Stimulated activated memory B cell treated with anti-CD40 and anti-IgM and Interleukin-4, amounts not matched to agents 10 μg/mL and 1 μg/mL and 100 μg/mL, for 72 hours (primary cell): ENCODE measurements around the gene RPH3AL.
"Not testable (repeated sequence)": the region's sequence is repeated elsewhere in the genome, so short reads cannot be mapped to it uniquely, and the experiment has no call there.

ENCODE experiments used
- ATAC-seq: fragments of 150-1000 bp; cut with Tn5 transposase; 2 replicates; pipeline ENCODE4 v1.10.0; 2021
- H3K27ac Mint-ChIP-seq: one replicate; pipeline ENCODE4 v1.8.0; 2022; ENCODE audit warnings: mild to moderate bottlenecking, mixed read lengths
- H3K27me3 Mint-ChIP-seq: one replicate; pipeline ENCODE4 v1.8.0; 2022; ENCODE audit warnings: mixed read lengths
- H3K36me3 Mint-ChIP-seq: one replicate; pipeline ENCODE4 v1.8.0; 2022; ENCODE audit warnings: mixed read lengths
- H3K4me1 Mint-ChIP-seq: one replicate; pipeline ENCODE4 v1.8.0; 2022; ENCODE audit warnings: mixed read lengths
- H3K4me3 Mint-ChIP-seq: one replicate; pipeline ENCODE4 v1.8.0; 2022; ENCODE audit warnings: mild to moderate bottlenecking, moderate library complexity, mixed read lengths
- H3K9me3 Mint-ChIP-seq: one replicate; pipeline ENCODE4 v1.8.0; 2022; ENCODE audit warnings: mixed read lengths

The RPH3AL gene

GRCh38 chr17:179781-180380 lies 172.7 kb downstream of the RPH3AL start:
- Mint-ChIP-seq H3K27ac (no peak overlapping the region), H3K9me3 (no peaks in the 10 kb centered on the region), H3K4me1 (no peaks in the 10 kb centered on the region), H3K4me3 (no peak overlapping the region), H3K36me3 (no peaks in the 10 kb centered on the region), H3K27me3 (peaks cover 50% of the 10 kb centered on the region)
- no peak for ATAC-seq

- Mint-ChIP-seq H3K4me3 (no peak overlapping the region), H3K9me3 (no peaks in the 10 kb centered on the region), H3K4me1 (no peaks in the 10 kb centered on the region), H3K27ac (no peak overlapping the region), H3K36me3 (no peaks in the 10 kb centered on the region), H3K27me3 (peaks cover 49% of the 10 kb centered on the region)
- no peak for ATAC-seq
Observed at GRCh38 chr17:179066-179432, 173.6 kb downstream of the RPH3AL start.

- no peak overlapping the region for H3K27ac Mint-ChIP-seq
- no peak for ATAC-seq
- H3K4me3 Mint-ChIP-seq, result no peak overlapping the region
- H3K36me3 Mint-ChIP-seq, result no peaks in the 10 kb centered on the region
- H3K27me3 Mint-ChIP-seq, result peaks cover 44% of the 10 kb centered on the region
- no peaks in the 10 kb centered on the region for H3K4me1 Mint-ChIP-seq
- no peaks in the 10 kb centered on the region for H3K9me3 Mint-ChIP-seq
Observed at GRCh38 chr17:178292-179065, 174.1 kb downstream of the RPH3AL start.

GRCh38 chr17:177762-178161 lies 174.8 kb downstream of the RPH3AL start:
- peaks cover 37% of the 10 kb centered on the region for H3K27me3 Mint-ChIP-seq
- H3K27ac Mint-ChIP-seq, result no peak overlapping the region
- no peaks in the 10 kb centered on the region for H3K9me3 Mint-ChIP-seq
- no peak overlapping the region for H3K4me3 Mint-ChIP-seq
- H3K36me3 Mint-ChIP-seq, result no peaks in the 10 kb centered on the region
- no peaks in the 10 kb centered on the region for H3K4me1 Mint-ChIP-seq
- no peak for ATAC-seq

- ATAC-seq, result no peak
- Mint-ChIP-seq H3K27me3 (peaks cover 31% of the 10 kb centered on the region), H3K9me3 (no peaks in the 10 kb centered on the region), H3K4me1 (no peaks in the 10 kb centered on the region), H3K27ac (no peak overlapping the region), H3K4me3 (no peak overlapping the region), H3K36me3 (no peaks in the 10 kb centered on the region)
Observed at GRCh38 chr17:177155-177554, 175.5 kb downstream of the RPH3AL start.

- Mint-ChIP-seq H3K9me3 (no peaks in the 10 kb centered on the region), H3K4me1 (no peaks in the 10 kb centered on the region), H3K27ac (no peak overlapping the region), H3K36me3 (no peaks in the 10 kb centered on the region), H3K4me3 (no peak overlapping the region), H3K27me3 (peaks cover 41% of the 10 kb centered on the region)
- ATAC-seq, result no peak
Observed at GRCh38 chr17:173166-173911, 179.3 kb downstream of the RPH3AL start.

- H3K36me3 Mint-ChIP-seq, result no peaks in the 10 kb centered on the region
- ATAC-seq, result peak; percentile 16
- no peaks in the 10 kb centered on the region for H3K9me3 Mint-ChIP-seq
- no peak overlapping the region for H3K4me3 Mint-ChIP-seq
- H3K4me1 Mint-ChIP-seq, result no peaks in the 10 kb centered on the region
- H3K27ac Mint-ChIP-seq, result no peak overlapping the region
- peaks cover 32% of the 10 kb centered on the region for H3K27me3 Mint-ChIP-seq
Observed at GRCh38 chr17:172401-172800, 180.2 kb downstream of the RPH3AL start.

- ATAC-seq, result peak; percentile 19
- Mint-ChIP-seq H3K27ac (no peak overlapping the region), H3K9me3 (no peaks in the 10 kb centered on the region)
Observed at GRCh38 chr17:171871-172270, 180.7 kb downstream of the RPH3AL start.

GRCh38 chr17:170130-170670 lies 182.4 kb downstream of the RPH3AL start:
- Mint-ChIP-seq H3K27ac (no peak overlapping the region), H3K4me3 (no peak overlapping the region), H3K9me3 (no peaks in the 10 kb centered on the region), H3K27me3 (peaks cover 28% of the 10 kb centered on the region), H3K4me1 (no peaks in the 10 kb centered on the region), H3K36me3 (no peaks in the 10 kb centered on the region)
- ATAC-seq, result peak; percentile 31

More at GRCh38 chr17:171871-172270, 180.7 kb downstream of the RPH3AL start:
- Mint-ChIP-seq H3K27me3 (peaks cover 28% of the 10 kb centered on the region), H3K4me3 (no peak overlapping the region), H3K36me3 (no peaks in the 10 kb centered on the region), H3K4me1 (no peaks in the 10 kb centered on the region)

GRCh38 chr17:168614-169013 lies 184.0 kb downstream of the RPH3AL start:
- peaks cover 28% of the 10 kb centered on the region for H3K27me3 Mint-ChIP-seq
- H3K4me3 Mint-ChIP-seq, H3K4me1 Mint-ChIP-seq, H3K36me3 Mint-ChIP-seq, H3K9me3 Mint-ChIP-seq, ATAC-seq, H3K27ac Mint-ChIP-seq: not testable (repeated sequence)

GRCh38 chr17:165939-166338 lies 186.7 kb downstream of the RPH3AL start:
- ATAC-seq, result no peak
- Mint-ChIP-seq H3K27me3 (peaks cover 49% of the 10 kb centered on the region), H3K36me3 (no peaks in the 10 kb centered on the region), H3K4me1 (no peaks in the 10 kb centered on the region), H3K9me3 (no peaks in the 10 kb centered on the region), H3K27ac (no peak overlapping the region), H3K4me3 (no peak overlapping the region)

- no peak overlapping the region for H3K27ac Mint-ChIP-seq
- H3K27me3 Mint-ChIP-seq, result peaks cover 44% of the 10 kb centered on the region
- H3K36me3 Mint-ChIP-seq, result no peaks in the 10 kb centered on the region
- H3K9me3 Mint-ChIP-seq, result no peaks in the 10 kb centered on the region
- no peaks in the 10 kb centered on the region for H3K4me1 Mint-ChIP-seq
- H3K4me3 Mint-ChIP-seq, result no peak overlapping the region
- ATAC-seq, result peak; percentile 37
Observed at GRCh38 chr17:164303-165235, 188.0 kb downstream of the RPH3AL start.

GRCh38 chr17:163514-164098 lies 189.0 kb downstream of the RPH3AL start:
- no peak for ATAC-seq
- no peaks in the 10 kb centered on the region for H3K36me3 Mint-ChIP-seq
- H3K4me3 Mint-ChIP-seq, result no peak overlapping the region
- no peaks in the 10 kb centered on the region for H3K9me3 Mint-ChIP-seq
- H3K4me1 Mint-ChIP-seq, result no peaks in the 10 kb centered on the region
- peaks cover 35% of the 10 kb centered on the region for H3K27me3 Mint-ChIP-seq
- no peak overlapping the region for H3K27ac Mint-ChIP-seq

- Mint-ChIP-seq H3K36me3 (no peaks in the 10 kb centered on the region), H3K4me1 (no peaks in the 10 kb centered on the region), H3K27ac (no peak overlapping the region), H3K27me3 (peaks cover 44% of the 10 kb centered on the region), H3K9me3 (no peaks in the 10 kb centered on the region), H3K4me3 (no peak overlapping the region)
- ATAC-seq, result no peak
Observed at GRCh38 chr17:162689-163088, 189.9 kb downstream of the RPH3AL start.
